Measurements from ENCODE around the gene FDPS.

- TF ChIP-seq CTCF (IDR thresholded peaks at IDR 0.05; ENCODE audit: poor library complexity) (no peak), EZH2phosphoT487 (IDR thresholded peaks at IDR 0.05; ENCODE audit: low read depth, severe bottlenecking, unreplicated experiment) (no peak)
Measured at GRCh38 chr1:155342842-155343241, 34.2 kb downstream of the FDPS start.
